ENCODE data around the gene HOXB2. TPM values are rescaled to one million over a fixed set of nuclear protein-coding genes. Genes with fewer than 3 reads are reported as not detected.

HOXB2 gene
- total RNA-seq, 1 experiment from 2014 or later: 34.5 TPM

DNA sequence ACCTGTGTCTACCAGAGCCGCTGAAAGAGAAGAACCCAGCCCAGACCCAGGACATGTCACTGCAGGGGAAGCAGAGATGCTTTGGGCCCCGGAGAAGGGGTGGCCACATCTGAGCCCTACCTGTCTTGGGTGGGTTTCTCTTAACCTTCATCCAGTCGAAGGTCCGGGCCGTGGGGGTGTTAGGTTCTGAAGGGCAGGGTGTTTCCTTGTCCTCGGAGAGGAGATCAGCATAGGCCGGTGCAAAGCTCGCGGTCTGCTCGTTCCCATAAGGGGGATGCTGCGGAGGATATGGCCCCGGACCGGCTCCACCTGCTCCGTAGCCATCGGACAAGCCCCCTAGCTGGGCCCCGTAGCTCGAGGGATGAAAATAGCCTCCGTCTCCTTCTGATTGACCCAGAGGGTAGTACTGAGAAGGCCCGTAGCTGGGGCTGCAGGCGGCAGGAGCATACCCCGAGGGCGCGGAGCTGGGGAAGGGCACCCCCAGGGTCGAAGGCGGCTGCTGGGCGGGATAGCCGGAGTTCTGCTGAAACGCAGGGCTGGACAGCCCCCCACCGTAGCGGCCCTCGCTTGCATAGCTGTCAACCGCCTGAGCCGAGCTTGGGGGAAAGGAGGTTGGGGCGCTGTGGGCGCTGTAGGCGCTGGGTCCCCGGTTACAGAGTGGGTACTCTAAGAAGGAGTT, 14.6 kb downstream of the HOXB2 start:
- CTCF ChIA-PET: no interaction called here
- BruUV-seq (replicated peaks): no TSS peak
- POLR2A ChIA-PET (ENCODE audit: low non-redundant PET): interaction anchor here (0.6 kb wide), 1 partner anchor 25 kb away, joined by 3 read pairs; no protein-coding TSS in a partner anchor
- intact Hi-C loops (cut with micrococcal nuclease; ENCODE audit: unreplicated experiment): no loop called here
- Histone ChIP-seq H3K27ac (ENCODE audit: low read depth, low read length, poor library complexity, severe bottlenecking) (no peak overlapping the region), H3K27me3 (replicated peaks; ENCODE audit: insufficient read depth, low read depth, low read length, poor library complexity) (no peaks in the 10 kb centered on the region), H3K9me3 (ENCODE audit: low read depth, low read length, poor library complexity, severe bottlenecking) (no peaks in the 10 kb centered on the region), H3K4me3 (ENCODE audit: low read depth, low read length, poor library complexity, severe bottlenecking) (no peak overlapping the region), H3K4me1 (ENCODE audit: insufficient read depth, low read length, poor library complexity, severe bottlenecking) (peaks cover 4% of the 10 kb centered on the region), H3K36me3 (ENCODE audit: insufficient read depth, low read length, poor library complexity, severe bottlenecking) (no peaks in the 10 kb centered on the region)
- no peak for DNase-seq (ENCODE audit: low spot score)
- TF ChIP-seq, protein P1, sequence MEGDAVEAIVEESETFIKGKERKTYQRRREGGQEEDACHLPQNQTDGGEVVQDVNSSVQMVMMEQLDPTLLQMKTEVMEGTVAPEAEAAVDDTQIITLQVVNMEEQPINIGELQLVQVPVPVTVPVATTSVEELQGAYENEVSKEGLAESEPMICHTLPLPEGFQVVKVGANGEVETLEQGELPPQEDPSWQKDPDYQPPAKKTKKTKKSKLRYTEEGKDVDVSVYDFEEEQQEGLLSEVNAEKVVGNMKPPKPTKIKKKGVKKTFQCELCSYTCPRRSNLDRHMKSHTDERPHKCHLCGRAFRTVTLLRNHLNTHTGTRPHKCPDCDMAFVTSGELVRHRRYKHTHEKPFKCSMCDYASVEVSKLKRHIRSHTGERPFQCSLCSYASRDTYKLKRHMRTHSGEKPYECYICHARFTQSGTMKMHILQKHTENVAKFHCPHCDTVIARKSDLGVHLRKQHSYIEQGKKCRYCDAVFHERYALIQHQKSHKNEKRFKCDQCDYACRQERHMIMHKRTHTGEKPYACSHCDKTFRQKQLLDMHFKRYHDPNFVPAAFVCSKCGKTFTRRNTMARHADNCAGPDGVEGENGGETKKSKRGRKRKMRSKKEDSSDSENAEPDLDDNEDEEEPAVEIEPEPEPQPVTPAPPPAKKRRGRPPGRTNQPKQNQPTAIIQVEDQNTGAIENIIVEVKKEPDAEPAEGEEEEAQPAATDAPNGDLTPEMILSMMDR (conservative IDR thresholded peaks at IDR 0.05; ENCODE audit: low read depth, low read length): no peak
- no peak for TF ChIP-seq EZH2 (IDR thresholded peaks at IDR 0.05; ENCODE audit: borderline replicate concordance, low read depth, low read length, poor library complexity, severe bottlenecking)

DNA sequence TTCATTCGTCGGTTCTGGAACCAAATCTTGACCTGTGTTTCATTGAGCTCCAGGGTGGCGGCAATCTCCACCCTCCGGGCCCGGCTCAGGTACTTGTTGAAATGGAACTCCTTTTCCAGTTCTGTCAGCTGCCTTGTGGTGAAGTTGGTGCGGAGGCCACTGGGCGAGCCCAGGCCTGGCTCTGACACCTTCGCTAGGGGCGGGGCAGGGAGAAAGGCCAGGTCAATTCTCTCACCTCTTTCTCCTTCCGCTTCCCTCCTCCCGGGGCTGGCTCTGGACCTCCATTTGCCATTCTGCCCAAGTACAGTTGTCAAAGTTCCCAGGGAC, 15.3 kb downstream of the HOXB2 start:
- Histone ChIP-seq H3K36me3 (ENCODE audit: insufficient read depth, low read length, poor library complexity, severe bottlenecking) (no peaks in the 10 kb centered on the region), H3K4me1 (ENCODE audit: insufficient read depth, low read length, poor library complexity, severe bottlenecking) (no peaks in the 10 kb centered on the region), H3K27ac (ENCODE audit: low read depth, low read length, poor library complexity, severe bottlenecking) (no peak overlapping the region), H3K27me3 (replicated peaks; ENCODE audit: insufficient read depth, low read depth, low read length, poor library complexity) (no peaks in the 10 kb centered on the region), H3K4me3 (ENCODE audit: low read depth, low read length, poor library complexity, severe bottlenecking) (no peak overlapping the region), H3K9me3 (ENCODE audit: low read depth, low read length, poor library complexity, severe bottlenecking) (no peaks in the 10 kb centered on the region)
- CTCF ChIA-PET: no interaction called here
- POLR2A ChIA-PET (ENCODE audit: low non-redundant PET): no interaction called here
- no TSS peak for BruUV-seq (replicated peaks)
- TF ChIP-seq, protein P1 (conservative IDR thresholded peaks at IDR 0.05; ENCODE audit: low read depth, low read length): no peak
- TF ChIP-seq EZH2 (IDR thresholded peaks at IDR 0.05; ENCODE audit: borderline replicate concordance, low read depth, low read length, poor library complexity, severe bottlenecking): no peak
- DNase-seq (ENCODE audit: low spot score): no peak
- intact Hi-C loops (cut with micrococcal nuclease; ENCODE audit: unreplicated experiment): no loop called here

DNA sequence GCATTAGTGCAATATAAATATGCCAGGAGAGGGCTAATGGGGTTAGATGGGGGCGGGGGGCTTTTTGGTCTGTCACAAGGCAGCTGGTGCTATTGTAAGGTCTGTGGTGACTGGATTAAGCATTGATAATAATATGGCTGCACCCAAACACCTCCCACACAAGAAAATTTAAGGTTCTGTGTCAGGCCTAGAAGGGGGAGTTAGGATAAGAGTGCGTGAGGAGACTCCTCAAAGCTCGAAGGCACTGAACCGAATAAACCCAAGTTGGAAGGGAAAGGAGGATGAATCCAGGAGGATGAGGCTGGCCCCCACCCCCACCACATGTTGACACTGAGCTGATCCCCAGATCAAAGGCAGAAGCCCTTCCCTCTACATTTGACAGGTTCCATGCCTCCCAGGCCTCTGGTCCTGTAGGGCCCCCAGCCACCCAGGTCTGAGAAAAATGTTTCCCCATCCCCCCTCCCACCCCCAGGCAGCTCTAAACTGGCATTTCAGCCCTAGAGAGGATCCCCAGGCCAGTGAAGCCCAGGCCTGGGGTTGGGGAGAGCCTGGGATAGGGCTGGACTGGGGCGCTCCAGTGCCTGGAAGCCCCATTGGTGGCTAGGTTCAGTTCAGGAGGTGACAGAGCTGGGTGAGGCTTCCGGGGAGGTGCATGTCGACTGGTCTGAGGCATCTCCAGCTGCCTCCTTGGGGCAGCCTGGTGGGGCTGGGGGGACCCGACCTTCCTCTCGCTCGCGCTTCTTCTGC, 15.8 kb downstream of the HOXB2 start:
- no peaks in the 10 kb centered on the region for H3K27me3 ChIP-seq (replicated peaks; ENCODE audit: insufficient read depth, low read depth, low read length, poor library complexity)
- H3K4me1 ChIP-seq (ENCODE audit: insufficient read depth, low read length, poor library complexity, severe bottlenecking): no peaks in the 10 kb centered on the region
- ChIA-PET CTCF (no interaction called here), POLR2A (ENCODE audit: low non-redundant PET) (no interaction called here)
- H3K36me3 ChIP-seq (ENCODE audit: insufficient read depth, low read length, poor library complexity, severe bottlenecking): no peaks in the 10 kb centered on the region
- no TSS peak for BruUV-seq (replicated peaks)
- H3K27ac ChIP-seq (ENCODE audit: low read depth, low read length, poor library complexity, severe bottlenecking): no peak overlapping the region
- H3K9me3 ChIP-seq (ENCODE audit: low read depth, low read length, poor library complexity, severe bottlenecking): no peaks in the 10 kb centered on the region
- no peak overlapping the region for H3K4me3 ChIP-seq (ENCODE audit: low read depth, low read length, poor library complexity, severe bottlenecking)
- TF ChIP-seq EZH2 (IDR thresholded peaks at IDR 0.05; ENCODE audit: borderline replicate concordance, low read depth, low read length, poor library complexity, severe bottlenecking): no peak
- TF ChIP-seq, protein P1 (conservative IDR thresholded peaks at IDR 0.05; ENCODE audit: low read depth, low read length): no peak
- no peak for DNase-seq (ENCODE audit: low spot score)
- intact Hi-C loops (cut with micrococcal nuclease; ENCODE audit: unreplicated experiment): no loop called here

All from A673 (cell line).